Measurements from ENCODE around the gene NANOGP8. TPM values are rescaled to one million over a fixed set of nuclear protein-coding genes. Genes with fewer than 3 reads are reported as not detected.

Gene NANOGP8
- total RNA-seq, 1 experiment from 2014 or later: not detected

- Mint-ChIP-seq H3K4me3 (ENCODE audit: unreplicated experiment) (no peak overlapping the region), H3K27ac (ENCODE audit: unreplicated experiment) (no peak overlapping the region), H3K27me3 (ENCODE audit: insufficient read depth, unreplicated experiment) (no peaks in the 10 kb centered on the region), H3K36me3 (ENCODE audit: insufficient read depth, unreplicated experiment) (no peaks in the 10 kb centered on the region), H3K9me3 (ENCODE audit: unreplicated experiment) (no peaks in the 10 kb centered on the region), H3K4me1 (ENCODE audit: low read depth, unreplicated experiment) (no peaks in the 10 kb centered on the region)
- Histone ChIP-seq H3K27me3 (replicated peaks; ENCODE audit: control insufficient read depth, insufficient read depth, low read length) (no peaks in the 10 kb centered on the region), H3K36me3 (ENCODE audit: control insufficient read depth, insufficient read depth, low read length) (no peaks in the 10 kb centered on the region), H3K4me1 (no peaks in the 10 kb centered on the region), H3K4me3 (ENCODE audit: low read depth, low read length) (no peak overlapping the region), H3K9me3 (no peaks in the 10 kb centered on the region)
- no peak for DNase-seq
- TF ChIP-seq CTCF (IDR thresholded peaks at IDR 0.05; ENCODE audit: insufficient read depth in 1 of 2, low read depth in 1 of 2, low read length in 1 of 2, severe bottlenecking in 1 of 2, unreplicated experiment in 1 of 2): no peak
- CTCF ChIA-PET: no interaction called here
- POLR2A ChIA-PET: no interaction called here
- no TSS peak for BruUV-seq (replicated peaks)
- intact Hi-C loops (cut with micrococcal nuclease; ENCODE audit: unreplicated experiment): no loop called here
Measured at GRCh38 chr15:35107561-35107960, 22.5 kb upstream of the NANOGP8 start.

GRCh38 chr15:35107122-35107521 is 22.0 kb upstream of the NANOGP8 start:
- TF ChIP-seq CTCF (IDR thresholded peaks at IDR 0.05; ENCODE audit: insufficient read depth in 1 of 2, low read depth in 1 of 2, low read length in 1 of 2, severe bottlenecking in 1 of 2, unreplicated experiment in 1 of 2): no peak
- DNase-seq: no peak
- no peaks in the 10 kb centered on the region for H3K27me3 ChIP-seq (replicated peaks; ENCODE audit: control insufficient read depth, insufficient read depth, low read length)
- Mint-ChIP-seq H3K27ac (ENCODE audit: unreplicated experiment) (no peak overlapping the region), H3K9me3 (ENCODE audit: unreplicated experiment) (no peaks in the 10 kb centered on the region), H3K27me3 (ENCODE audit: insufficient read depth, unreplicated experiment) (no peaks in the 10 kb centered on the region), H3K4me3 (ENCODE audit: unreplicated experiment) (no peak overlapping the region), H3K4me1 (ENCODE audit: low read depth, unreplicated experiment) (no peaks in the 10 kb centered on the region), H3K36me3 (ENCODE audit: insufficient read depth, unreplicated experiment) (no peaks in the 10 kb centered on the region)
- intact Hi-C loops (cut with micrococcal nuclease; ENCODE audit: unreplicated experiment): no loop called here
- no peaks in the 10 kb centered on the region for H3K9me3 ChIP-seq
- ChIA-PET POLR2A (no interaction called here), CTCF (no interaction called here)
- no peak overlapping the region for H3K4me3 ChIP-seq (ENCODE audit: low read depth, low read length)
- BruUV-seq (replicated peaks): no TSS peak
- H3K4me1 ChIP-seq: no peaks in the 10 kb centered on the region
- H3K36me3 ChIP-seq (ENCODE audit: control insufficient read depth, insufficient read depth, low read length): no peaks in the 10 kb centered on the region

- Mint-ChIP-seq H3K27ac (ENCODE audit: unreplicated experiment) (no peak overlapping the region), H3K9me3 (ENCODE audit: unreplicated experiment) (no peaks in the 10 kb centered on the region), H3K27me3 (ENCODE audit: insufficient read depth, unreplicated experiment) (no peaks in the 10 kb centered on the region), H3K36me3 (ENCODE audit: insufficient read depth, unreplicated experiment) (no peaks in the 10 kb centered on the region), H3K4me1 (ENCODE audit: low read depth, unreplicated experiment) (no peaks in the 10 kb centered on the region), H3K4me3 (ENCODE audit: unreplicated experiment) (no peak overlapping the region)
- DNase-seq: no peak
- Histone ChIP-seq H3K36me3 (ENCODE audit: control insufficient read depth, insufficient read depth, low read length) (no peaks in the 10 kb centered on the region), H3K27me3 (replicated peaks; ENCODE audit: control insufficient read depth, insufficient read depth, low read length) (no peaks in the 10 kb centered on the region), H3K4me1 (no peaks in the 10 kb centered on the region), H3K9me3 (no peaks in the 10 kb centered on the region), H3K4me3 (ENCODE audit: low read depth, low read length) (no peak overlapping the region)
- TF ChIP-seq CTCF (IDR thresholded peaks at IDR 0.05; ENCODE audit: insufficient read depth in 1 of 2, low read depth in 1 of 2, low read length in 1 of 2, severe bottlenecking in 1 of 2, unreplicated experiment in 1 of 2): no peak
- ChIA-PET POLR2A (no interaction called here), CTCF (no interaction called here)
- intact Hi-C loops (cut with micrococcal nuclease; ENCODE audit: unreplicated experiment): no loop called here
- no TSS peak for BruUV-seq (replicated peaks)
Measured at GRCh38 chr15:35104526-35105147, 19.5 kb upstream of the NANOGP8 start.
